ENCODE measurements around the gene MAPRE3. TPM values are rescaled to one million over a fixed set of nuclear protein-coding genes. Genes with fewer than 3 reads are reported as not detected.

MAPRE3 gene
- total and polyA plus RNA-seq, 11 donors: 27.4 to 65.0 (median 42.3) TPM

DNA sequence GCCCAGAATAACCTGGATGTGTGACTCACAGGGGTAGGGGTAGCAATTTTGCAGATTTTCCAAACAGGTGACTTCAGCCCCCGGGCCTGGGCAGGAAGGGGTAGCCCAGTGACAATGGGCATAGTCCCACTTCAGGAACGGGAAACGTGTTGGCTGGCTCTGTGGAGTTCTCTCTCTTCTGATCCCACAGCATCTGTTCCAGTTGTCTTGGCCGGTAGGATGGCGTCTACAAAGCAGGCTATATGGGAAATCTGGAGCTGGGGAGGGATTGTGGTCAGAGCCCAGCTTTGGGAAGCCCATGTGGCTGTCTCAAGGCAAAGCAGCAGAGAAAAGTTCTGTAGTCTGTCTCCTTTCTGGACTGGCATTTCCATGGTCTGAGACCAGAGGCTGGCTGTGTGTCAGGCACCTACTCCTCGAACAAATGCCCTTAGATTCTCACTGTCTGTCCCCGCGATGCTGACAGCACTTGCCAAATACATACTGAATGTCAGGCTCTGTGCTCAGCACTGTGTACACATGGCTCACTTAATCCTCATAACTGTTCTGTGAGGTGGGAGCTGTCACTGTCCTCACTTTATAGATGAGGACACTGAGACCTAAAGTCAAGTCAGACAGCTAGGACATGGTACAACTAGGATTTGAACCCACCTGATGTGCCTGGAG lies 44.5 kb downstream of the MAPRE3 start:
- Histone ChIP-seq H3K27me3 (no peaks in the 10 kb centered on the region), H3K36me3 (no peaks in the 10 kb centered on the region), H3K27ac (peak overlapping the region in 3 of 12 donors; percentile 24 to 49 (median 33)), H3K4me3 (no peak overlapping the region), H3K4me1 (peaks cover 0 to 51% (median 24%) of the 10 kb centered on the region in 12 donors), H3K9me3 (no peaks in the 10 kb centered on the region)
- WGBS, 4 donors: 76 to 91% (median 81%) methylated on average over 5 to 8 of the region's 8 CpGs
- no peak for DNase-seq
- intact Hi-C loops (cut with DNase I): loop anchor here in 7 of 10 donors (5.0 to 10.0 kb wide), 4 partner anchors 33 to 170 kb away; partner anchors contain the start of gene DPYSL5 (in 6 of the 7)
- peak in 2 of 4 donors; percentile 4 to 16 for ATAC-seq
- TF ChIP-seq, protein P1, sequence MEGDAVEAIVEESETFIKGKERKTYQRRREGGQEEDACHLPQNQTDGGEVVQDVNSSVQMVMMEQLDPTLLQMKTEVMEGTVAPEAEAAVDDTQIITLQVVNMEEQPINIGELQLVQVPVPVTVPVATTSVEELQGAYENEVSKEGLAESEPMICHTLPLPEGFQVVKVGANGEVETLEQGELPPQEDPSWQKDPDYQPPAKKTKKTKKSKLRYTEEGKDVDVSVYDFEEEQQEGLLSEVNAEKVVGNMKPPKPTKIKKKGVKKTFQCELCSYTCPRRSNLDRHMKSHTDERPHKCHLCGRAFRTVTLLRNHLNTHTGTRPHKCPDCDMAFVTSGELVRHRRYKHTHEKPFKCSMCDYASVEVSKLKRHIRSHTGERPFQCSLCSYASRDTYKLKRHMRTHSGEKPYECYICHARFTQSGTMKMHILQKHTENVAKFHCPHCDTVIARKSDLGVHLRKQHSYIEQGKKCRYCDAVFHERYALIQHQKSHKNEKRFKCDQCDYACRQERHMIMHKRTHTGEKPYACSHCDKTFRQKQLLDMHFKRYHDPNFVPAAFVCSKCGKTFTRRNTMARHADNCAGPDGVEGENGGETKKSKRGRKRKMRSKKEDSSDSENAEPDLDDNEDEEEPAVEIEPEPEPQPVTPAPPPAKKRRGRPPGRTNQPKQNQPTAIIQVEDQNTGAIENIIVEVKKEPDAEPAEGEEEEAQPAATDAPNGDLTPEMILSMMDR (IDR thresholded peaks at IDR 0.05): no peak
- no peak for TF ChIP-seq POLR2A (IDR thresholded peaks at IDR 0.05)

DNA sequence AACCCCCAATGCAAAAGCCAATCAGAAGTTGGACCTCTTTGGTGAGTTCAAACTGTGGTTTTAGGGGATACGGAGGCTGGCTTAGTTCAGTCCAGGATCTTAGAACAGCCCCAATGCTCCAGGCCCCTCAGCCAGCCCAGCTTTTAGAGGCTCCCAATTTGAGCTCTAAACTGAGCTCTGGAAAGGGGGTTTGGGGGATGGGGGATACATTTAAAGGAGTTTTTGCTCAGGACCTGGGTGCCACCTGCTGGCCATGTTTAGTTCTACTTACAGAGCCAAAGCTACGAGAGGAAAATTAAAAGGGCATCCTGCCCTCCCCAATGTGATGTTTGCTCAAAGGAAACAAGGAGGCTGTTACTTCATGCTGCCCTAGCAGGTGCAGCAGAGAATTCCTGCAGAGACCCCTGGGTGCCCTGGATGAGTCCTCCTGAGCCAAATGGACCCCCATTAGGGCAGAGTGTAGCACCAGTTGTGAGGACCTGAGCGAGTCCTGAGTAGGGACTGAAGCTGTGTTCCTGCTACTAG lies 46.4 kb downstream of the MAPRE3 start:
- Histone ChIP-seq H3K27ac (no peak overlapping the region), H3K4me3 (no peak overlapping the region), H3K27me3 (no peaks in the 10 kb centered on the region), H3K9me3 (no peaks in the 10 kb centered on the region), H3K4me1 (peaks cover 0 to 59% (median 29%) of the 10 kb centered on the region in 12 donors), H3K36me3 (no peaks in the 10 kb centered on the region)
- WGBS, 4 donors: 57 to 70% (median 67%) methylated on average over 3 of the region's 3 CpGs
- no peak for TF ChIP-seq POLR2A (IDR thresholded peaks at IDR 0.05)
- TF ChIP-seq, protein P1 (IDR thresholded peaks at IDR 0.05): peak; percentile 55 to 76 (median 64)
- ATAC-seq (peak in 3 of 4 donors; percentile 19 to 62 (median 34)), DNase-seq (peak in 4 of 5 donors; percentile 36 to 63 (median 44))
- intact Hi-C loops (cut with DNase I): loop anchor here (1.0 to 10.0 kb wide), 6 partner anchors 35 to 172 kb away; partner anchors contain the start of gene DPYSL5 (in 6 of the 10)

DNA sequence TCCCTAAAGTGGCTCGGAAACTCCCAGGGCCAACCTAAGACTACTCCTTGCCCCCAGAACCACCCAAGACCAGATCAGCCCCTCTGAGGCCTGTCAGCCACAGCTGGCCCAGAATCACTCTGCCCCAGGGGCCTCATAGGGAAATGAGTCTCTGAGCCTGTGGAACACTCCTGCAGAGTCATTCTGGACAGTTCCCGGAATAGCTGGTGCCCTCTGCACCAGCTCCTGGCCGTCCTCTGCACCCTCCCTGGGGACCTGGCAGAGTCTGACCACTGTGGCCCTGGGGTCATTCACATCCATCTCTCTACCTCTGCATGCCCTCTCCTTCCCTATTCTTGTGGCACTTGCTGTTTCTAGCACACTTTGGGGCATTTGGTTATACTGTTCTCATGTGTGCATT lies 47.7 kb downstream of the MAPRE3 start:
- no peak for TF ChIP-seq POLR2A (IDR thresholded peaks at IDR 0.05)
- TF ChIP-seq, protein P1 (IDR thresholded peaks at IDR 0.05): no peak
- intact Hi-C loops (cut with DNase I): loop anchor here in 7 of 10 donors (5.0 to 10.0 kb wide), 4 partner anchors 36 to 173 kb away; partner anchors contain the start of gene DPYSL5 (in 6 of the 7)
- H3K9me3 ChIP-seq: no peaks in the 10 kb centered on the region
- peak; percentile 45 to 82 (median 77) for ATAC-seq
- H3K4me3 ChIP-seq: no peak overlapping the region
- H3K36me3 ChIP-seq: peaks cover 0 to 11% (median 9%) of the 10 kb centered on the region in 9 donors
- peak overlapping the region in 8 of 12 donors; percentile 7 to 56 (median 31) for H3K27ac ChIP-seq
- 51 to 81% (median 69%) methylated on average over 3 of the region's 3 CpGs for WGBS, 4 donors
- H3K27me3 ChIP-seq: no peaks in the 10 kb centered on the region
- DNase-seq: peak in 2 of 5 donors; percentile 37 to 53
- H3K4me1 ChIP-seq: peaks cover 0 to 59% (median 29%) of the 10 kb centered on the region in 12 donors

DNA sequence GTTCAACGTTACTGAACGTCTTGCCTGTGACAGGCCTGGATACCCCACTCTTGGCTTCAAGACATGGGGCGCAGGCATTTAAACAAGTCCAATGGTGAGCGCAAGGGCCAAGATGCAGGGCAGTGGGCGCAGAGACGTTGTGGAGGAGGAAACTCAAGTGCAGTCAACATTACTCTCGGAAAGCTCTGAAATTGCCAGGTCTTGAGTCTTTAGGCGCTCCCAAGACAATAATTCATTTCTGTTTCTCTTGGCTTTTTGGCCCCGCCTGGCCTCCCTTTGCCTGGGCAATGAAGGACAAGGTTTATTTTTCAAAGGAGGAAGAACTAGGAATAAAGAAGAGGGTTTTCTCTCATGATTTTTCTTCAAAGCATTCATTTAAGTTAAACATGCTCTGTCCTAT lies 49.0 kb downstream of the MAPRE3 start:
- Histone ChIP-seq H3K27ac (peak overlapping the region in 5 of 12 donors; percentile 25 to 59 (median 39)), H3K4me1 (peaks cover 0 to 59% (median 29%) of the 10 kb centered on the region in 12 donors), H3K4me3 (no peak overlapping the region), H3K36me3 (peaks cover 0 to 24% (median 18%) of the 10 kb centered on the region in 9 donors), H3K27me3 (no peaks in the 10 kb centered on the region), H3K9me3 (no peaks in the 10 kb centered on the region)
- TF ChIP-seq, protein P1 (IDR thresholded peaks at IDR 0.05): no peak
- TF ChIP-seq POLR2A (IDR thresholded peaks at IDR 0.05): no peak
- ATAC-seq (no peak), DNase-seq (no peak)
- 90 to 95% (median 94%) methylated on average over 9 of the region's 9 CpGs for WGBS, 4 donors
- intact Hi-C loops (cut with DNase I): loop anchor here in 7 of 10 donors (5.0 to 10.0 kb wide), 4 partner anchors 37 to 175 kb away; partner anchors contain the start of gene DPYSL5 (in 6 of the 7)
